ENCODE results near the gene TRPV3. TPM values are rescaled to one million over a fixed set of nuclear protein-coding genes. Genes with fewer than 3 reads are reported as not detected.

Gene TRPV3
- total and polyA plus RNA-seq, 9 of the 15 experiments (the other 6 are each of a cell fraction or from before 2014, with no cell fraction given): 0.03 to 0.42 (median 0.11) TPM; not detected in 1

DNA sequence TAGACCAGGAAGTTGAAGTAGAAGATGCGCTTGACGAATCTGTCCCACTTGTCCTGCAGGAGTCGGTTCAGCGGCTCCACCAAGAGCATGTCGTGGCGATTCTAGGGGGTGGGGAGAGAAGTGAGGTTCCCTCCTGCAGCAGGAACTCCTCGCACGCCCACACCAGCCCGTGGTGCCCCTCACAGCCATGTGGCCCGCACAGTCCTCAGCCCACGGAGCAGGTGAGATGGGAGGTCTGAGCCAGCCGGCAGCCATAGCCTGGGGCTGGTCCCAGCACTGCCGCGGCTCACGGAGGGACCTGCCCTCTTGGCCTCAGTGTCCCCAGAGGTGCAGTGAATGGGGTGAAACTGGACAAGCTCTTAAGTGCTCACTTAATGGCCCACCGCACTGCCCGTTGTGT, 28.2 kb upstream of the TRPV3 start (continued):
- TF ChIP-seq BRCA1 (IDR thresholded peaks at IDR 0.05): no peak
- TF ChIP-seq BRCA1 (CRISPR knock-in tag; IDR thresholded peaks at IDR 0.05): no peak
- no peak for TF ChIP-seq FOXK1 (CRISPR knock-in tag; IDR thresholded peaks at IDR 0.05; ENCODE audit: borderline replicate concordance)
- no peak for TF ChIP-seq FOXO4 (CRISPR knock-in tag; IDR thresholded peaks at IDR 0.05)
- TF ChIP-seq MEF2A (IDR thresholded peaks at IDR 0.05; ENCODE audit: control insufficient read depth, low read depth, low read length): no peak

DNA sequence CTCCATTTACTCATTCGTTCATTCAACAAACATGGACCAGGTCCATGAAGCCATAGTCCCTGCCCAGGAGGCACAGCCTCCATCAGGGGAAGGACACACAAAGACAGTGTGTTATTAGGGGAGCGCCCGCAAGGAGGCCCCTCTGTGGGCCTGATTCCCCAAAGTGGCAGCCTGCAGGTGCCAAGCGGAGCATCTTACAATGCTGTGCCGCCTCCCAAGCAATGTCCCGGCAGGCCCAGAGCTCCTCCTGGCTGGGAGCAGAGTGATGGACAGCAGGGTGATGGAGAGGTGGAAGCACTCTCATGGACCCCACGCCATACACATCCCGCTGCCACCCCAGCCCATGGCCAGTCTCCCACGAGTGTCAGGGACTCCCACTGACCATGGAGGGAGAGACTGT, 25.8 kb upstream of the TRPV3 start:
- Histone ChIP-seq H3K9me1 (ENCODE audit: control insufficient read depth, insufficient read depth, low read length) (no peaks in the 10 kb centered on the region), H3K4me3 (no peak overlapping the region), H3K4me1 (replicated peaks in 1 of 2; ENCODE audit: control insufficient read depth in 2 of 2, insufficient read depth in 2 of 2, low read length in 2 of 2) (no peaks in the 10 kb centered on the region; a peak in 1 of 5 replicates), H3K4me2 (ENCODE audit: insufficient read depth, low read length) (no peak overlapping the region), H3K27ac (ENCODE audit: extremely low read depth, low read depth, low read length) (no peak overlapping the region), H2AFZ (ENCODE audit: low read depth, low read length) (no peak overlapping the region), H3K27me3 (ENCODE audit: control insufficient read depth in 2 of 2, insufficient read depth in 2 of 2, low read length in 2 of 2) (peaks cover 0 to 12% of the 10 kb centered on the region in 2 experiments; a peak in 1 of 5 replicates), H3K9me3 (replicated peaks; ENCODE audit: control insufficient read depth, insufficient read depth, low read depth, low read length) (no peaks in the 10 kb centered on the region), H4K20me1 (replicated peaks; ENCODE audit: control insufficient read depth, insufficient read depth, low read length) (no peaks in the 10 kb centered on the region), H3K36me3 (ENCODE audit: control insufficient read depth, insufficient read depth, low read length) (no peaks in the 10 kb centered on the region), H3K79me2 (ENCODE audit: control insufficient read depth, insufficient read depth, low read length) (no peaks in the 10 kb centered on the region), H3K9ac (ENCODE audit: insufficient read depth in 1 of 2, low read depth in 2 of 2, low read length in 2 of 2) (no peak overlapping the region)
- ChIA-PET CTCF (ENCODE audit: low intra/inter-chr PET ratio) (no interaction called here), POLR2A (no interaction called here)
- no TSS peak for BruUV-seq (replicated peaks)
- intact Hi-C loops (cut with micrococcal nuclease): no loop called here
- no peak for ATAC-seq
- no peak for FAIRE-seq
- in situ Hi-C loops (cut with MboI): no loop called here
- DNase-seq (ENCODE audit: extremely low read depth in 1 of 4, low spot score in 3 of 4): no peak
- TF ChIP-seq ZNF146 (CRISPR knock-in tag; IDR thresholded peaks at IDR 0.05; ENCODE audit: unreplicated experiment): no peak
- TF ChIP-seq NUFIP1 (IDR thresholded peaks at IDR 0.05; ENCODE audit: partially characterized antibody): no peak
- 0 out of 6 replicates have a peak, but pooled peaks of 1 of the 3 experiments have one; percentile 5 for TF ChIP-seq CTCF (IDR thresholded peaks at IDR 0.05 in 2 of 3, conservative IDR thresholded peaks at IDR 0.05 in 1 of 3; ENCODE audit: insufficient read depth in 2 of 3, low read depth in 1 of 3, low read length in 3 of 3)
- no peak for TF ChIP-seq MIER1 (IDR thresholded peaks at IDR 0.05; ENCODE audit: low read depth)
- 5% methylated on average over 5 of the region's 9 CpGs for WGBS (ENCODE audit: insufficient coverage, low coverage, missing lambda C conversion rate)
